Ovary (tissue), 9 donors: ENCODE measurements around the gene ELF3. TPM values are rescaled to one million over a fixed set of nuclear protein-coding genes. Genes with fewer than 3 reads are reported as not detected.
"Not testable (repeated sequence)": the region's sequence is repeated elsewhere in the genome, so short reads cannot be mapped to it uniquely, and the experiment has no call there.

Experiments
- DNase-seq, 5 donors: peaks; one replicate each; pipeline ENCODE4 v3.0.0-alpha.2; 2019 to 2020
- H3K27ac ChIP-seq, 2 donors: fragments of 200-600 bp; one replicate each; pipeline versions ENCODE4 v1.5.1 to v1.8.0; 2019 to 2022
- H3K27me3 ChIP-seq: fragments of 200-600 bp; one replicate; pipeline ENCODE4 v1.8.0; 2022
- H3K36me3 ChIP-seq: fragments of 200-600 bp; sonication (generic); one replicate; pipeline ENCODE4 v1.5.1; 2019
- H3K4me1 ChIP-seq: one replicate; pipeline ENCODE4 v1.8.1; 2013; ENCODE audit warnings: mild to moderate bottlenecking, moderate library complexity; ENCODE audit not compliant: insufficient read depth
- H3K4me3 ChIP-seq: fragments of 200-600 bp; sonication (generic); one replicate; pipeline ENCODE4 v1.5.1; 2017
- H3K9me3 ChIP-seq, 2 donors: fragments of 200-600 bp in 1 of 2; sonication (generic) in 1 of 2; one replicate each; pipeline versions ENCODE4 v1.5.1 to v1.8.1; 2013 to 2019; ENCODE audit warnings: mild to moderate bottlenecking in 1 of 2, moderate library complexity in 1 of 2
- CTCF ChIP-seq, 3 donors: fragments of 450-650 bp in 2 of 3; fragments of 200-600 bp in 1 of 3; IDR thresholded peaks; one replicate each; pipeline versions ENCODE4 v1.5.1 to v1.8.0; 2016 to 2022; ENCODE audit warnings: antibody characterized with exemption in 3 of 3, mild to moderate bottlenecking in 1 of 3
- EP300 ChIP-seq: sonication (generic); formaldehyde crosslinking; IDR thresholded peaks from one replicate; pipeline ENCODE4 v1.6.1; 2017; ENCODE audit warnings: antibody characterized with exemption
- POLR2A ChIP-seq: fragments of 450-650 bp; IDR thresholded peaks from one replicate; pipeline ENCODE4 v1.6.1; 2017; ENCODE audit warnings: antibody characterized with exemption, mild to moderate bottlenecking, moderate library complexity
- WGBS, 3 donors: extraction: QIAGEN DNeasy Blood & Tissue Kit in 1 of 3; methylation state at CpG; one replicate each; pipeline versions ENCODE4 v1.1.5 to v1.1.7; 2013 to 2017; 5-methylcytosine and 5-hydroxymethylcytosine counted together
- intact Hi-C, 4 donors: fragments of 100-400 bp; cut with DNase I; formaldehyde crosslinking; loops; one replicate each; pipeline versions ENCODE4 v1.11.0 to v1.15.1; 2022 to 2023
- polyA plus RNA-seq, 2 donors: library from polyadenylated mRNA; stranded (reverse); fragments of 200-250 nt in 1 of 2; fragments of 350-450 nt in 1 of 2; fragmentation: Illumina TruSeq in 1 of 2; extraction: RNeasy Lipid Tissue Mini Kit (QIAGEN cat#74804) in 1 of 2; gene quantifications; one replicate each; pipeline ENCODE4 v1.2.3, GENCODE V29; 2013 to 2014
- total RNA-seq, 7 donors: library from RNA; depleted of rRNA in 2 of 7; stranded (reverse); fragments of >200 nt in 2 of 7; fragmentation: NEBNext Ultra II Directional in 3 of 7; extraction: Animal tissue kit (Norgen Biotek cat#: 25700) in 3 of 7; gene quantifications; one replicate each; pipeline versions ENCODE4 v1.1.0 to v1.2.4, GENCODE V29; 2016 to 2023
- donor health status: DM: no; HTN: no; CAD: no; lungs with moderate emphysema.
- donor health status: DM: no; HTN: no; CAD: no.
- donor health status: Bipolar disorder and iron deficiency.
- donor health status: DM: yes; HTN: yes; CAD: no.
- donor health status: DM: no; HTN: no; CAD: no.
- donor health status: DM: yes; HTN: yes; CAD: no.

The ELF3 gene
- total and polyA plus RNA-seq, 9 donors, result 0.05 to 1,154 (median 3.8) TPM

GRCh38 chr1:202054094-202054493 is 43.7 kb downstream of the ELF3 start:
- H3K27me3 ChIP-seq, result no peaks in the 10 kb centered on the region
- H3K9me3 ChIP-seq, result no peaks in the 10 kb centered on the region
- 88 to 93% (median 91%) methylated on average over 7 of the region's 7 CpGs for WGBS, 3 donors
- H3K36me3 ChIP-seq, result no peaks in the 10 kb centered on the region
- intact Hi-C loops, result no loop called here
- H3K4me1 ChIP-seq, result no peaks in the 10 kb centered on the region
- TF ChIP-seq POLR2A, result no peak
- no peak for TF ChIP-seq CTCF (IDR thresholded peaks at IDR 0.05)
- no peak for TF ChIP-seq EP300
- H3K4me3 ChIP-seq, result no peak overlapping the region
- no peak overlapping the region for H3K27ac ChIP-seq
- DNase-seq, result no peak

DNA sequence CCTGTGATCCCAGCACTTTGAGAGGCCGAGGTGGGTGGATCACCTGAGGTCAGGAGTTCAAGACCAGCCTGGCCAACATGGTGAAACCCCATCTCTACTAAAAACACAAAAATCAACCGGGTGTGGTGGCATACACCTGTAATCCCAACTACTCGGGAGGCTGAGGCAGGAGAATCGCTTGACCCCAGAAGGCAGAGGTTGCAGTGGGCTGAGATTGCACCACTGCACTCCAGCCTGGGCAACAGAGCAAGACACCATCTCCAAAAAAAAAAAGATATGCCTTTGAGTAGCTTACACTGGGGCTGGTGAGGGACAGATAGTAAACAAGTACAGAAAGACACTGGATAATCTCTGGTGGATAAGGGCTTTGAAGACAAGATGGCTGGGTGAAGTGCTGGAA is 44.3 kb downstream of the ELF3 start:
- 80 to 84% (median 81%) methylated on average over 4 of the region's 4 CpGs for WGBS, 3 donors
- H3K4me1 ChIP-seq, H3K4me3 ChIP-seq, intact Hi-C loops, H3K36me3 ChIP-seq, H3K9me3 ChIP-seq, DNase-seq, H3K27me3 ChIP-seq, H3K27ac ChIP-seq: not testable (repeated sequence)

DNA sequence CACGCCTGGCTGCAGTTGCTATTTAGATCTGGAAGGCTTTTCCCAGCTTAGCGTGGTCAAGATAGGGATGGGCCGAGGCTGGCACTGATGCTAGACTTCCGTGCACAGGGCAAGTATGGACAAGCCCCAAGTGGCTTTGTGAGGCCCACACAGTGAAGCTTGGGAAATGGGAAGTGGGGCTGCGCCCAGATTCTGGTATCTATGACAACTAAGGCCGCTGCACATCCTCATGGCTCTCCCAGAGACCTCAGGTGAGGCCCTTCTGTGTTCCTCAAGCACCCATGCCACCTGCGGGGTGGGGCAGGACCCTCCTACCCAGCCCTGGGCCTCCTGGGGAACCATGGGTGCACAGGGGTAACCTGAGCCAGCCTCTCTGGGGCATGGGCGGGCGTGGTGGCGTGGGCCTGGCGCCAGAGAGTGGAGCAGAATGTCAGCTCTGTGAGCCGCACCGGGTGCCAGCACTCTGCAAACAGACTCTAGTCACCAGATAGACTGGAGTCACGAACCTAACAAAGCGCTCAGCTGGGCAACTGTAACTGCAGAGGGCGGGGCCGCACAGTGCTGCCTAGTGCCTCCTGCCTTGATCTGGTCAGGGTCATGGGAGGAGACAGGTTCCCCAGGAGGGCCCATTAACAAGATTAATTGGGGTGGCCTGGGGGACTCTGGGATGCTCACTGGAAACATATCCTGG is 46.4 kb downstream of the ELF3 start:
- intact Hi-C loops, result no loop called here
- WGBS, 3 donors, result 83 to 92% (median 87%) methylated on average over 17 of the region's 17 CpGs
- DNase-seq, result no peak
- H3K9me3 ChIP-seq, result no peaks in the 10 kb centered on the region
- H3K36me3 ChIP-seq, result no peaks in the 10 kb centered on the region
- no peak overlapping the region for H3K27ac ChIP-seq
- no peaks in the 10 kb centered on the region for H3K4me1 ChIP-seq
- no peak overlapping the region for H3K4me3 ChIP-seq
- no peak for TF ChIP-seq POLR2A
- TF ChIP-seq CTCF (IDR thresholded peaks at IDR 0.05), result no peak
- no peak for TF ChIP-seq EP300
- H3K27me3 ChIP-seq, result no peaks in the 10 kb centered on the region

- H3K36me3 ChIP-seq, H3K4me3 ChIP-seq, H3K27me3 ChIP-seq, DNase-seq, intact Hi-C loops, H3K27ac ChIP-seq, H3K4me1 ChIP-seq, H3K9me3 ChIP-seq: not testable (repeated sequence)
- WGBS, 3 donors, result 82 to 89% (median 83%) methylated on average over 6 of the region's 6 CpGs
Measured at GRCh38 chr1:202057335-202057704, 46.9 kb downstream of the ELF3 start.

DNA sequence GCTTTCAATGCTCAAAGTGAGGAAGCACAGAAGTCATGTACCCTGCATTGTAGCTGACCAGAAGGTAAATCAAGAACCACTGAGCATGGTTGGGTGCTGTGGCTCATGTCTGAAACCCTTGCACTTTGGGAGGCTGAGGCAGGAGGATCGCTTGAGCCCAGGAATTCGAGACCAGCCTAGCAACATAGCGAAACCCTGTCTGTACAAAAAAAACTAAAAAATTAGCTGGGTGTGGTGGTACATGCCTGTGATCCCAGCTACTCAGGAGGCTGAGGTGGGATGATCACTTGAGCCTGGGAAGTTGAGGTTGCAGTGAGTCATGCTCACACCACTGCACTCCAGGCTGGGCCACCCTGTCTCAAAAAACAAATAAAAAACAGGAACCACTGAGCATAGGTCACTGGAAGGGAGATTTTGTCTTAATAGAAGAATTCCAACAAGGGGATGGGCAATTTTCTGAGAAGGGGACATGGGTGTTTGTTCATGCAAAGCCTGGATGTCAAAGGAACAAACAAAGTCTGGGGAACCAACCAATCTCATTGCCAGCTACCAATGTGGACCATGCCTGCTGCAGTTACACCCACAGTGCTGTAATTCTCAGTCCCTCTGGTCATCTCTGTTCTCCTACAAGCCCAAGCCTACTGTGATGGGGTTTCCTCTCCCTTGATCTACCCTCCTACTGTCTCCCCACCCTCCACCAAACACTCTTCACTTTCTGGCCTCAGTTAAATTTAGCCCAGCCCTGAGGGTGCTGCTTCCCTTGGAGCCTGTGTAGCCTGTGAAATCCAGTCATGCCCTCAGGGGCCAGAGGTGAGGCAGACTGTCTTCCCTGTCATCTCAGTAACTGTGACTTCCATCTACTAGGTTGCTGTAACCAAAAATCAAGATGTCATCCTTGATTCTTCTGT is 47.9 kb downstream of the ELF3 start:
- 95 to 97% (median 96%) methylated on average over 3 of the region's 3 CpGs for WGBS, 3 donors
- Histone ChIP-seq H3K4me3 (no peak overlapping the region), H3K4me1 (no peaks in the 10 kb centered on the region), H3K27me3 (no peaks in the 10 kb centered on the region), H3K36me3 (no peaks in the 10 kb centered on the region), H3K27ac (no peak overlapping the region), H3K9me3 (no peaks in the 10 kb centered on the region)
- intact Hi-C loops, result no loop called here
- TF ChIP-seq POLR2A (no peak), EP300 (no peak), CTCF (IDR thresholded peaks at IDR 0.05) (no peak)
- no peak for DNase-seq
